Gastrocnemius medialis (tissue), 4 donors: ENCODE data around the gene GTF3C5.

Experiments used
- POLR2A ChIP-seq, 2 donors: fragments of 450-650 bp; IDR thresholded peaks; one replicate each; pipeline ENCODE4 v1.6.1; 2017; ENCODE audit warnings: antibody characterized with exemption in 2 of 2, mild to moderate bottlenecking in 2 of 2, moderate library complexity in 2 of 2
- TF ChIP-seq, protein P1 (sequence below), 5 experiments: fragments of 450-650 bp in 3 of 5; fragments of 200-600 bp in 2 of 5; sonication (generic) in 2 of 5; IDR thresholded peaks in 4 of 5; conservative IDR thresholded peaks in 1 of 5; 1 replicate in 4 of 5; 2 replicates in 1 of 5; pipeline ENCODE4 v1.5.1; 2016 to 2019; ENCODE audit warnings: antibody characterized with exemption in 5 of 5, mild to moderate bottlenecking in 3 of 5, moderate library complexity in 3 of 5

DNA sequence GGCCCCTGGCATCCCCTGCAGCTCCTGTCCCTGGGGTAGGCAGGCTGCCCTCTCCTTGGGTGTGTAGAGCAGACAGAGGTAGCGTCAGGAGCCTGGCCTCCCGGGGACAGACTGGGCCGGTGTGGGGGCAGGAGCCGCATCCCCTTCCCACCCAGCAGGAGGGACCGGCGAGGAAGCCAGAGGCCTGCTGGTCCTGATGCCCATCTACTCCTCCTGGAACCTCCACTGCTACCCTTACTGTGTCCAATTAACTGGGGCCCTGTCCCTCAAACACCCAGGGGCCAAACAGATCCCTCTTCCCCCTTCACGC is 74.6 kb downstream of the GTF3C5 start:
- TF ChIP-seq POLR2A (IDR thresholded peaks at IDR 0.05) = no peak
- TF ChIP-seq, protein P1, sequence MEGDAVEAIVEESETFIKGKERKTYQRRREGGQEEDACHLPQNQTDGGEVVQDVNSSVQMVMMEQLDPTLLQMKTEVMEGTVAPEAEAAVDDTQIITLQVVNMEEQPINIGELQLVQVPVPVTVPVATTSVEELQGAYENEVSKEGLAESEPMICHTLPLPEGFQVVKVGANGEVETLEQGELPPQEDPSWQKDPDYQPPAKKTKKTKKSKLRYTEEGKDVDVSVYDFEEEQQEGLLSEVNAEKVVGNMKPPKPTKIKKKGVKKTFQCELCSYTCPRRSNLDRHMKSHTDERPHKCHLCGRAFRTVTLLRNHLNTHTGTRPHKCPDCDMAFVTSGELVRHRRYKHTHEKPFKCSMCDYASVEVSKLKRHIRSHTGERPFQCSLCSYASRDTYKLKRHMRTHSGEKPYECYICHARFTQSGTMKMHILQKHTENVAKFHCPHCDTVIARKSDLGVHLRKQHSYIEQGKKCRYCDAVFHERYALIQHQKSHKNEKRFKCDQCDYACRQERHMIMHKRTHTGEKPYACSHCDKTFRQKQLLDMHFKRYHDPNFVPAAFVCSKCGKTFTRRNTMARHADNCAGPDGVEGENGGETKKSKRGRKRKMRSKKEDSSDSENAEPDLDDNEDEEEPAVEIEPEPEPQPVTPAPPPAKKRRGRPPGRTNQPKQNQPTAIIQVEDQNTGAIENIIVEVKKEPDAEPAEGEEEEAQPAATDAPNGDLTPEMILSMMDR (IDR thresholded peaks at IDR 0.05 in 4 of 5, conservative IDR thresholded peaks at IDR 0.05 in 1 of 5) = no peak
